Measurements from ENCODE around the gene SUSD3. TPM values are rescaled to one million over a fixed set of nuclear protein-coding genes. Genes with fewer than 3 reads are reported as not detected.

The SUSD3 gene
- total RNA-seq, 2 donors from 2014 or later = 1.6 to 11.8 TPM

DNA sequence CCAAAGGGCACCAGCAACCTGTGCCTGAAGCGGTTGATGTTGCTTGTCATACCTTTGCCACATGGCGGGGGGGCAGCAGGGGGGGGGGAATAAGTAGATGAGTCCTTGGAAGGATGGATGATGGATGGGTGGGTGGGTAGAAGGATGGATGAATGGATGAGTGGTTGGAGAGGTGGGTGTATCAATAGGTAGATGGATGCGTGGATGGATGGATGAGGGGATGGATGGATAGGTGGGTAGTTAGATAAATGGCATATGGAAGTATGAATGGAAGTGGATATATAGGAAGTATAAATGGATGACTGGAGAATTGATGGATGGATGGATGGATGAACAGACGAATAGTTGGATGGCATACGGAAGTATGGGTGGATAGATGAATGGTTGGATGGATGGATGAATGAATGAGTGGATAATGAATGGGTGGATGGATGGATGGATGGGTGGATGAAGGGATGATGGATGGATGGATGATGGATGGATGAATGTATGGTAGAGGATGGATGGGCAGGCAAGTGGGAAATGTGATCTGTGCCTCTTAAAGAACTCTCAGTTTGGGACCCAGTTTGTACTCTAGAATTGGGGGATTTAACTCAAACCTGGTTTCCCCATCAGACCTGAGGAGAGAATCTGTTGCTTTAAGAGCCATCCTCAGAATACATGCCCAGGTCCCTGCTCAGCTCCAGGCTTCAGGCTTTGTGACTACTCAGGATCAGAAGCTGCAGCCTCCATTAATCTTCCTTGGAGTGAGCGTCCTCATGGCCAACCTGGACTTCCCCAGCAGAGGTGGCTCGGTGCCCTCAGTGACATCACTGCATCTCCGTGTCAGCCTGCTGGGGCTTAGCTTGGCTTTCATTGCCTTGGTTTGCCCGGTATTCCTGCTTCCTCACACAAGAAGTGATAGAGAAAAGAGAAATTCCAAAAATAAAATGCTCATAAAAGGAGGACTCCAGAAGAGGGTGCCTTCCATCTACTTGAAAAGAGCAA is 27.6 kb upstream of the SUSD3 start:
- Histone ChIP-seq H3K9me3 (no peaks in the 10 kb centered on the region), H3K4me1 (no peaks in the 10 kb centered on the region), H3K27ac (no peak overlapping the region), H3K4me3 (no peak overlapping the region), H3K27me3 (no peaks in the 10 kb centered on the region), H3K36me3 (no peaks in the 10 kb centered on the region)
- no peak for TF ChIP-seq CTCF (IDR thresholded peaks at IDR 0.05)
- DNase-seq (ENCODE audit: low spot score) = no peak

DNA sequence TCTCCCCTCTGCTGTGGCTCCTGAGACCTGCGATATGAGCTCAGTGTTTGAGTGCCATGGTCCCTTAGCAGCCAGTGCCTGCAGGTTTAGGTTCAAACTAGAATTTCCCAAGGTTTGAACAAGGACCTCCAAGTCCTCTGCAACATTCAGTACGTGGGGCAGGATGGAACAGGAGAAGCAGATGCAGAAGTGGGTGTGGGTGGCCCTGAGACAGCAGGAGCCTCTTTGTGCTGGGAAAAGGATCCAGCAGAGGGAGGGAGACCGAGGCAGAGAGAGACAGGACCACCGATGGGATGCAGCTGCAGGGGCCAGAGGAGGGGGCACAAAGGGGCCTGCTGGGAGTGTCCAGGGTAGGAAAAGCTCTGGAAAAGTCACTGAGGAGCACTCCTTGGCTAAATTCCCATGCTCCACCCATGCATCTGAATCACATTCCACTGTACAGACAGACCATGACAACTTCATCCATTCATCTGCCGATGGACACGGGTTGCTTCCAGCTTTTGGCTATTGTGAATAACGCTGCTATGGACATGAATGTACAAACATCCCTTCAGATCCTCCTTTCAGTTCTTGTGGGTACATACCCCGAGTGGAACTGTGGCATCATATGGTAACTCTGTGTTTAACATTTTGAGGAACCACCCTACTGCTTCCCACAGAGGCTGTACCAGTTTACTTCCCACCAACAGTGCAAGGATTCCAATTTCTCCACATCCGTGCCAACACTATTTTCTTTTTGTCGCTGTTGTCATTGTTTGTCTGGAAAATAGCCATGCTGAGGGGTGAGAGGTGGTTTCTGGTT is 26.7 kb upstream of the SUSD3 start:
- Histone ChIP-seq H3K9me3 (no peaks in the 10 kb centered on the region), H3K36me3 (no peaks in the 10 kb centered on the region), H3K27me3 (no peaks in the 10 kb centered on the region), H3K4me3 (no peak overlapping the region), H3K4me1 (no peaks in the 10 kb centered on the region), H3K27ac (no peak overlapping the region)
- TF ChIP-seq CTCF (IDR thresholded peaks at IDR 0.05) = no peak
- DNase-seq (ENCODE audit: low spot score) = no peak

GRCh38 chr9:93032545-93032944 is 26.0 kb upstream of the SUSD3 start:
- H3K4me1 ChIP-seq = no peaks in the 10 kb centered on the region
- H3K9me3 ChIP-seq = no peaks in the 10 kb centered on the region
- H3K27me3 ChIP-seq = no peaks in the 10 kb centered on the region
- no peak for TF ChIP-seq CTCF (IDR thresholded peaks at IDR 0.05)
- no peak overlapping the region for H3K4me3 ChIP-seq
- H3K36me3 ChIP-seq = no peaks in the 10 kb centered on the region
- no peak overlapping the region for H3K27ac ChIP-seq
- no peak for DNase-seq (ENCODE audit: low spot score)

DNA sequence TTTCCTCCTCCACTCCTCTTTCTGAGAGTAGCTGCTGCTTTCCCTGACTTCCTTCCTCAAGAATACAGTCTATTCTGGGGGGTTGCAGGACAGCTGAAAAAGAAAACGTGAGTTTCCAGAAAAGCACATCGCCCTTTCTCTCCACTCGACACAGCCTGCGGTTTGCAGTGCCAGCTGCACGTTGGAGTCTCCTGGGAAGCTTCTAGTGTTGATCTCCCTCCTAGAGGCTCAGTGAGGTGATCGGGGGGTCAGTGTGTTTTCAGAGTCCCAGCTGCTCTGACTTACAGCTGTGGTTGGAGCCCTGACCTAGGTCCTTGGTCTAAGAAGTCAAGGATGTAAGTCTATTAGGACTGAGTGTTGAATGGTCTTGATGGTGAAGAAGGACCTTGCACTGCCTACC is 25.0 kb upstream of the SUSD3 start:
- Histone ChIP-seq H3K4me3 (no peak overlapping the region), H3K27ac (no peak overlapping the region), H3K27me3 (no peaks in the 10 kb centered on the region), H3K4me1 (no peaks in the 10 kb centered on the region), H3K9me3 (no peaks in the 10 kb centered on the region), H3K36me3 (no peaks in the 10 kb centered on the region)
- no peak for TF ChIP-seq CTCF (IDR thresholded peaks at IDR 0.05)
- no peak for DNase-seq (ENCODE audit: low spot score)

- no peak for DNase-seq (ENCODE audit: low spot score)
- Histone ChIP-seq H3K4me3 (no peak overlapping the region), H3K9me3 (no peaks in the 10 kb centered on the region), H3K27me3 (no peaks in the 10 kb centered on the region), H3K4me1 (no peaks in the 10 kb centered on the region), H3K27ac (no peak overlapping the region), H3K36me3 (no peaks in the 10 kb centered on the region)
- no peak for TF ChIP-seq CTCF (IDR thresholded peaks at IDR 0.05)
Observed at GRCh38 chr9:93035106-93035660, 23.3 kb upstream of the SUSD3 start.
